CD4-positive, alpha-beta T cell treated with Interleukin-12 subunit alpha and Interleukin-12 subunit beta, for 1 hour (primary cell): ENCODE results near the gene MRPS35.

Source experiments
- DNase-seq: peaks from one replicate; pipeline ENCODE4 v3.0.0-alpha.2; 2020

The MRPS35 gene

DNA sequence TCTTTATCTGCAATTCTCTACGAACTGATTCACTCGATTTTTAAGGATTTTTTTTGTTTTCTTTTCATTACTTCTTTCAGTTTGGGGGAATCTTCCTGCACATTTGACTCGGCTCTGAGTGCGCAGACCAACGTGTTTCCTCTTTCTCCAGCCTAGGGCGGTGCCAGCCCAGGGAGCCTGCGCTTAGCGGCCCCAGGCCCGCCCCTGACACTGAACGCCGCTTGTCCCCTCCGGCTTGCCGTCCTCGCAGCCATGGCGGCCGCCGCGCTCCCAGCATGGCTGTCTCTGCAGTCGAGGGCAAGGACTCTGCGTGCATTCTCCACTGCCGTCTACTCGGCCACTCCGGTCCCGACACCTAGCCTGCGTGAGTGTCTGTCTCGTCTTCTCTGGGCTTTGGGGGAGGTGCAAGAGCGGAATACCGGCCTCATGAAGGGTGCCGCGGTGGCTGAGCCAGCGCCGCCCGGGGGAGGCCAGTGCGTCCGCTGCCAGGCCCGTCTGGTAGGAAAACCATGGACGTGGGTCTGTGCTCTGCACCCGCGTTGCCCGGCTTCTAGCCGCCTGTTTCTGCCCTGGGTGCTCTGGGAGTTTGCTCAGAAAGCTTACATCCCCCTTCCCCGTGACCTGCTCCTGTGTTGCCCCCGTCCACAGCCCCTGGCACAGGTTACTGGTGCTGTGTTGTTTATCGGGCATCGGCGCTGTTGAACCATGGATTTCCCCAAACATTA, at the start of gene MRPS35:
Gene MRPS35 (plus strand): TSS at position 241 of the 725 bp plus-strand sequence. CDS start 12 bp downstream, at position 253.
- peak; percentile 92 for DNase-seq

GRCh38 chr12:27665704-27666103, 44.9 kb upstream of the MRPS35 start:
- no peak for DNase-seq

DNA sequence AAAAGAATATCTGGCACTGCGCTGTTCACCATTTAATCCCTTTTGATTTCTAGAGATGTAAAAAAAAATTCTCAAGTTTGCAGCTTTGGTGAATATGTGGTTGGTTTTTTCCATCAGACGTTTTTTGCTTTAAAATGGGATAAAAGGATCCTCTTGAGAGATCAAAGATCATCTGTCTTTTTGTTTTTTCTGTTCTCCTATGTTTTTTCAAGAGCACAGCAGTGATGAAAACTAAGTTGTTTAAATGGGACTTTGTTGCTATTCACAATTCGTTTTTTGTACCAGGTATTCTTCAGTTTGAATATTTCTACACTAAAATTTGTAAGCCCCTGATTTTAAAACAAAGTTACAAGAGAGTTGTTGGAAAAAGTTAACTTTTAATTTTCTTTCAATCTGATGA, 44.1 kb upstream of the MRPS35 start:
- DNase-seq: no peak

DNA sequence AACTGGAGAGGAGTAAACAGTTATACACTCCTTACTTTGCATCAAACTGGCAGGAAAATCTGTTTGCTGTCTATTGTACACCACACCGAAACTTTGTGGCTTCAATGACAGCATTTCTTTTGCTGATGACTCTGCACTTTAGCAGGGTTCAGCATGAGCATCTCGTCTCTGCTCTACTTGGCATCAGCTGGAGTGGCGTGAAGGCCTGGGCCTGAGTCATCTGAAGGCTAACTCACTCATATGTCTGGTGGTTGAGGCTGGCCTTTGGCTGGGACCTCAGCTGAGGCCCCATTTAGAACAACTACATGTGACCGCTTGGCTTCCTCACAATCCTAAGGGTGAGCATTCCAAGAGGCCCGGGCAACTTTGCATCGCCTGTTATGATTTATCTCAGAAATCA, 43.1 kb upstream of the MRPS35 start:
- no peak for DNase-seq

DNA sequence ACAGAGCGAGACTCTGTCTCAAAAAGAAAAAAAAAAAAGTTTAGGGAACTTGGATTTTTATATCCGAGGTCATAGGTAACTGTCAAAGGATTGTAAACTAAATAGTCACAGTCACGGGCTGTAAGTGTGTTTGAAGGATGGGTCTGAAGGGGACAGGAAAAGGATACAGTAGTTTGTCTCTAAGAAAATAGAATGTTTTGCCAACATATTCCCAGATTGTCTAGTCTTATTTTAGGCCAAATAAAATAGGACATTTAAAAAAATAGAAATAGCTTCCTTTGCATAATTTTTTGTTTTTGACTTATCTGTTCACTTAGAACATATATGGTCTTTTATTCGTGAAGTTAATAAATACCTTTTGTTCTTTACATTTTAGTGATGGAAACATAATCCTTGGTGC, 38.6 kb upstream of the MRPS35 start:
- DNase-seq: no peak

DNA sequence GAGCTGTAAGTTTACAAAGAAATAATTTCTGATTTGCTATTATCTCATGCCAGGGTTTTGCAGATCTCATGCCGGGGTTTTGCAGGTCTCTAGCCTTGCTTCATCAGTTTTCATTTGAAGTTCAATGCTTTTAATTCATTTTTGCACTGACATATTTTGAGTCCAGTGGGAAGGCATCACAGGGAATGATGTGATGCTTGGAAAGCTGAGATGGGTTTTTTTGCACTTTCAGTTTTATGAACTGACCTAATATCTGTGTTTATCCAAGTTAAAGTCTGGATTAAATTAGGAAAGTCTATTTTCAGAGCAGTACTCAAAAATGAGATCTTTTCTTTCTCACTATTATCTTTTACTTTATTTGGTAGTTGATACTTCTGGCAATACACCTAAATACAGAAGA, 38.0 kb upstream of the MRPS35 start:
- DNase-seq: no peak

GRCh38 chr12:27673101-27673718, 37.4 kb upstream of the MRPS35 start:
- DNase-seq: no peak

DNA sequence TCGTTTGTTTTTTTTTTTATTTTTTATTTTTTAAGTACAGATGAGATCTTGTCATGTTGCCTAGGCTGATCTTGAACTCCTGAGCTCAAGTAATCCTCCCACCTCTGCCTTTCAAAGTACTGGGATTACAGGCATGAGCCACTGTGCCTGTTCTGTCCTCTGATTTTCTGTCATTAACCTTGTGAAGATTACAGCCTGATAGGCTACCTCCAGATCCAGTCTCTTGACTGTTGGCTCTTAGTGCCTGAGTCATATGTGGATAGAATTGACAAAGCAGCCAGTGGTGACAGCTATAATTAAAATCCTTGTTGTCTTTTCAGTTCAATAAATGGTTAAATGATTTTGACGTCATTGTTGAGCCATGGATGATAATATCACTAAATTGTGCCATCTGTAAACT, 35.6 kb upstream of the MRPS35 start:
- DNase-seq: no peak

- DNase-seq: no peak
These were observed 30.0 kb upstream of the MRPS35 start for GRCh38 chr12:27680619-27681018.

GRCh38 chr12:27682534-27682933, 28.1 kb upstream of the MRPS35 start:
- DNase-seq: no peak

DNA sequence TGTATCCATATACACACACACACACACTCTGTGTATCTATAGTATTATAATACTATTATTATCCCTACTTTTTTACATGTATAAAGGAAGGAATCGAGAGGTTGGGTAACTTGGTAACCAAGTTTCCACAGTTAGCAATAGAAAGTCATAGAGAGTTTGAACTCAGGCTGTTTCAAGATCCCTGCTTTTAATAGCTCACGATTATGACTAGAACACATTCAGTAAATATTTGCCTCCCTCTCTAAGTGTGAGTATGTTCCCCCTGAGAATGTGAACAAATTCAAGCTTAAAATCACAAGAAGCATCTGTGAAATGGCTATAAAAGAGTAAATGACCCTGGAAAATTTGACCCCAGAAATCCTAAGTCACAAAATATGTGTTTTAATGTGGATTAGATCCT, 25.4 kb upstream of the MRPS35 start:
- no peak for DNase-seq

DNA sequence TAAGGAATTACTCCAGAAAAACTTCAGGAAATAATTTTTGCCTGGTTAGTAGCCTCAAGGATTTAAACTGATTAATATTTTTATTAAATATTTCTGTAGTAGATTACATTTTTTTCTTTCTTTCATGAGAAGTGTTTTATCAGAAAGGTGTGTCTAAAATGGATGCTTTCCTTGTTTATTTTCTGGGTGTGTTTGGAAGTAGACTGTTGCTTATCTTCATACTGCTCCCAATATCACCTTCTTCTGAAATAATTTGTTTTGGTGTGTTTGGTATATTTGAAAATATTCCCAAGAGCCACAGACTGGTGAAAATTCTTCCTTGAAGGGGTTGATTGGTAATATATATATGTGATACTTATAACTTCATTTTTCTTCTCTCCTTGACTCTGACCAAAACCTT, 24.5 kb upstream of the MRPS35 start:
- DNase-seq: no peak

DNA sequence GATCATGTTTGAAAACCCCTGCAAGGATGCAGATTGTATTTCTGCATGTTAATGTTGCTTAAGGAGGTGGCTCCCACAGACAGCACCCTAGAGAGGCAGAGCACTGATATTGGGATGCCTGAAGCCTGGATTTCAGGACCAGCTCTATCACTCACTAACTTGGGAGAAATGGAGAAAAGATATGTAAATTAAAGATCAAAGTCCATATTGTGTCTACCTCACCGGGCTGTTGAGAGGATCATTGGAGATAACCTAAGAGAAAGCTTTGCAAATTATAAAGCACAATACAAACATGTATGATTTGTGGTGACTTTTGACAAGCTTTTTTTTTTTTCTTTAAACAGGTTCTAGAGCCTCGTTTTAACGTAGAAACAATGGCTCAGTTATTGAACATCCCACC, 22.0 kb upstream of the MRPS35 start:
- DNase-seq: no peak

DNA sequence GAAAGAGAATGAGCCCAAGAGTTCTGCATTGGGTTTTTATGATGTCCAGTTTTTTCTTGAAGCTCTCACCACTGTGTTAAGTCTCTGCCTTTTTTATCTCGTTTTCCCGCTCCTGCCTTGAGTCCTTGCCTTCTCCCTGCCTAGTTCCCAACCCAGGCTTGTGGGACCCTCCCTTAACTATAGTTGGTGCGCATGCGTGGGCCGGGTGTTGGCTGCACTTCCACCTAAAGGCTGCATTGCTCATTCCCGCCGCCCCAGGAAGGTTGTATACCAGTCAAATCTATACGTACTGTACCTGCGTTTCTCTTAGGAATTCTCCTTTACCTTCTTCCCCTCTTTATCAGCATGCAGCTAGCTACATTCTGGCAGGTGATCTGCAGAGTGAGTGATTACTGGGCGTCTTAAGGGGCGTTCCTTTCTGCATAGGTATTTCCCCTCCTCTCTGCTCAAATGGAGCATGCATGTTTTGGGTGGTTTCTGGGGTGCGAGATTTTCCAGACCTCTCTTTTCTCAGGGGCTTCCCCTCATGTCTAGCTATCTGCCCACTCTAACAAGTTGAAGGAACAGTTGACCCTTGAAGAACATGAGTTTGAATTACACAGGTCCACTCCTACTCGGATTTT, 21.0 kb upstream of the MRPS35 start:
- no peak for DNase-seq

DNA sequence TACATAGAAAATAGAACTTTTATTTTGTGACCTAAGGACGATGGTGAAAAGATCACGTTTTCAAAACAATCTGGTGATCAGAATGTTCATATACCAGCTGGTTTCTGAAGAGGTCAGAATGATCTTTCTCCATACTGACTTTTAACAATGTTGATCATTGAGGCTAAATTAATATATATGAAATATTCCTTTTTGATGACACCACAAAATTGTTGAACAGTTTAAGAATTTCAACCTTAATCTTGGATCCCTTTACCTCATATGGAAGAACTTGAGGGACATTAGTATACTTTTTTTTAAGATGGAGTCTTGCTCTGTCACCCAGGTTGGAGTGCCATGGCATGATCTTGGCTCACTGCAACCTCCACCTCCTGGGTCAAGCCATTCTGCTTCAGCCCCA, 17.2 kb upstream of the MRPS35 start:
- no peak for DNase-seq

GRCh38 chr12:27695556-27696292, 14.9 kb upstream of the MRPS35 start:
- DNase-seq: no peak

- DNase-seq: no peak
These were observed 14.4 kb upstream of the MRPS35 start, which contains the start of gene REP15 for GRCh38 chr12:27696293-27696652. Gene REP15, plus strand, starts transcription at chr12:27696447. Its CDS starts 116 bp downstream, at chr12:27696563.

GRCh38 chr12:27696864-27697564, 13.6 kb upstream of the MRPS35 start:
- no peak for DNase-seq

DNA sequence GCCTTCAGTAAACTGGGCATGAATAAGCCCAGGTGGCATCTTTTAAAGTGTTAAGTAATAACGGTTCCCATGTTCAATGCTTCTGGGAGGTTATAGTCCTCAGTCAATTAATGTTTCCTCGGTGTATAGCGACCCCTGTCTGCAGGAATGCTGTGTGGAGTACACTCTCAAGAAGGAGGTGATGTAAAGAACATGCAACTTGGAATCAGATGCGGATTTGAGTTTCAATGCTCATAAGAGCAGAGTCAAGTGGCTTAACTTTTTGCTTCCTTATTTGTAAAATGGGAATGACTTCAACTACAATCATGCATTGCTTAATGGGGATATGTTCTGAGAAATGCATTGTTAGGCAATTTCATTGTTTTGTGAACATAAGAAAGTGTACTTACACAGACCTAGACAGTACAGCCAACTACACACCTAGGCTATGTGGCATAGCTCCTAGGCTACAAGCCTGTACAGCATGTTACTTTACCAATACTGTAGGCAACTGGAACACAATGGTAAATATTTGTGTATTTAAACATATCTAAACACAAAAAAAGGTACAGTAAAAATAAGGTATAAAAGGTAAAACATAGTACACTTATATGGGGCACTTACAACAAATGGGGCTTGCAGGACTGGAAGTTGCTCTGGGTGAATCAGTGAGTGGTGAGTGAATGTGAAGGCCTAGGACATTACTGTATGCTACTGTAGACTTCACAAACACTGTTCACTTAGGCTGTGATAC, 6.7 kb upstream of the MRPS35 start:
- DNase-seq: peak; percentile 72

GRCh38 chr12:27705263-27705662, 5.4 kb upstream of the MRPS35 start:
- DNase-seq: no peak

GRCh38 chr12:27707216-27707615, 3.4 kb upstream of the MRPS35 start:
- DNase-seq: no peak

- no peak for DNase-seq
These were observed 1.3 kb upstream of the MRPS35 start for GRCh38 chr12:27709212-27709931.
